ENCODE results near the gene SPIRE2.

DNA sequence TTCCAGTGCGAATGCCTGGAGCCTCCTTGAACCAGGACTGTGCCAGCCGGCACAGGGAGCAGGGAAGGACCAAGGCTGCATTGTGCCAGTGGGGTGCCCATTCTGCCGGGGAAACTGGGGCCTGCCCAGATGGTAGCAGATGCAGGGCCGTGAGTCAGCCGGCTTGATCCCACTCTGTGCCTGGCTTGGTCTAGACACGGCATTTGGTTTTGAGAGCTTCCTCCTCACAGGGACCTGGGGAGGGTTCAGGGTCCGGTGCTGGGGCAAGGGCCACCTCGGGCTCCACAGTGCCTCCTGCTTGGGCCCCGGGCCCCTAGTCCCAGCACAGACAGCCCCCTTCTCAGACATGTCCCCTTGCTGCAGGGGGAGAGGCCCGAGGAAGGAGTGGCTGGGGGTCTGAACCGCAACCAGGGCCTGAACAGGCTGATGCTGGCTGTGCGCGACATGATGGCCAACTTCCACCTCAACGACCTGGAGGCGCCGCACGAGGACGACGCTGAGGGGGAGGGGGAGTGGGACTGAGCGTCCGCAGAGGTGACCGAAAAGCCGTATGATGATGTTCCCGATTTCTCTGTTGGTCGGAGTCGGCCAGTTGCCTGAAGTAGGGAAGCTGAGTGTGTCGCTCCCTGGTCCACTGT lies 82.6 kb downstream of the SPIRE2 start:
- TF ChIP-seq EZH2 (IDR thresholded peaks at IDR 0.05; ENCODE audit: low read length, missing control alignments), result no peak
- TF ChIP-seq, protein P1, sequence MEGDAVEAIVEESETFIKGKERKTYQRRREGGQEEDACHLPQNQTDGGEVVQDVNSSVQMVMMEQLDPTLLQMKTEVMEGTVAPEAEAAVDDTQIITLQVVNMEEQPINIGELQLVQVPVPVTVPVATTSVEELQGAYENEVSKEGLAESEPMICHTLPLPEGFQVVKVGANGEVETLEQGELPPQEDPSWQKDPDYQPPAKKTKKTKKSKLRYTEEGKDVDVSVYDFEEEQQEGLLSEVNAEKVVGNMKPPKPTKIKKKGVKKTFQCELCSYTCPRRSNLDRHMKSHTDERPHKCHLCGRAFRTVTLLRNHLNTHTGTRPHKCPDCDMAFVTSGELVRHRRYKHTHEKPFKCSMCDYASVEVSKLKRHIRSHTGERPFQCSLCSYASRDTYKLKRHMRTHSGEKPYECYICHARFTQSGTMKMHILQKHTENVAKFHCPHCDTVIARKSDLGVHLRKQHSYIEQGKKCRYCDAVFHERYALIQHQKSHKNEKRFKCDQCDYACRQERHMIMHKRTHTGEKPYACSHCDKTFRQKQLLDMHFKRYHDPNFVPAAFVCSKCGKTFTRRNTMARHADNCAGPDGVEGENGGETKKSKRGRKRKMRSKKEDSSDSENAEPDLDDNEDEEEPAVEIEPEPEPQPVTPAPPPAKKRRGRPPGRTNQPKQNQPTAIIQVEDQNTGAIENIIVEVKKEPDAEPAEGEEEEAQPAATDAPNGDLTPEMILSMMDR (conservative IDR thresholded peaks at IDR 0.05 in 1 of 2, IDR thresholded peaks at IDR 0.05 in 1 of 2; ENCODE audit: low read depth in 1 of 2, low read length in 2 of 2), result no peak

All from fibroblast of lung (primary cell).